Fibroblast of the aortic adventitia (primary cell): ENCODE data around the gene ZBTB26. TPM values are rescaled to one million over a fixed set of nuclear protein-coding genes. Genes with fewer than 3 reads are reported as not detected.

Experiments used
- DNase-seq: peaks from one replicate; pipeline ENCODE4 v3.0.0-alpha.2; 2010; ENCODE audit warnings: low read depth
- H3K4me3 ChIP-seq: 2 replicates; pipeline ENCODE4 v1.5.1; 2011; ENCODE audit warnings: low read depth, mild to moderate bottlenecking, control low read depth, low read length, moderate library complexity
- CTCF ChIP-seq: IDR thresholded peaks from 2 replicates; pipeline ENCODE4 v1.5.1; 2011; ENCODE audit warnings: mild to moderate bottlenecking, low read length, control low read depth, inconsistent platforms; ENCODE audit not compliant: insufficient read depth
- total RNA-seq: library from RNA; depleted of rRNA; stranded (reverse); fragments of >200 nt; gene quantifications from 2 replicates; pipeline ENCODE4 v1.2.3, GENCODE V29; 2012; ENCODE audit warnings: low replicate concordance

ZBTB26 gene
- total RNA-seq, 1 donor: 4.7 TPM

GRCh38 chr9:122951056-122951455, 19.7 kb upstream of the ZBTB26 start:
- DNase-seq: no peak
- no peak for TF ChIP-seq CTCF

GRCh38 chr9:122950263-122950662, 19.0 kb upstream of the ZBTB26 start:
- no peak overlapping the region for H3K4me3 ChIP-seq
- no peak for DNase-seq
- TF ChIP-seq CTCF: no peak

More at GRCh38 chr9:122951056-122951455, 19.7 kb upstream of the ZBTB26 start:
- H3K4me3 ChIP-seq: no peak overlapping the region

GRCh38 chr9:122949696-122950095, 18.4 kb upstream of the ZBTB26 start:
- no peak for TF ChIP-seq CTCF
- peak; percentile 56 for DNase-seq
- no peak overlapping the region for H3K4me3 ChIP-seq

- TF ChIP-seq CTCF: no peak
- H3K4me3 ChIP-seq: no peak overlapping the region
- DNase-seq: no peak
These were observed 17.0 kb upstream of the ZBTB26 start for GRCh38 chr9:122948313-122948712.

- TF ChIP-seq CTCF: no peak
- DNase-seq: no peak
These were observed 15.2 kb upstream of the ZBTB26 start for GRCh38 chr9:122946461-122947005.

GRCh38 chr9:122944960-122945888, 13.9 kb upstream of the ZBTB26 start:
- H3K4me3 ChIP-seq: no peak overlapping the region
- DNase-seq: no peak
- no peak for TF ChIP-seq CTCF

More at GRCh38 chr9:122946461-122947005, 15.2 kb upstream of the ZBTB26 start:
- H3K4me3 ChIP-seq: no peak overlapping the region
